Fibroblast of lung (primary cell): Measurements from ENCODE around the gene TRIM74.
"Not testable (repeated sequence)": the region's sequence is repeated elsewhere in the genome, so short reads cannot be mapped to it uniquely, and the experiment has no call there.

Experiments
- EZH2 ChIP-seq: IDR thresholded peaks from 2 replicates; pipeline ENCODE4 v1.5.1; 2012; ENCODE audit warnings: low read length, control low read depth, mild to moderate bottlenecking; ENCODE audit errors: missing control alignments
- TF ChIP-seq, protein P1 (sequence below), 2 donors: IDR thresholded peaks in 1 of 2; conservative IDR thresholded peaks in 1 of 2; 1 replicate in 1 of 2; 2 replicates in 1 of 2; pipeline ENCODE4 v1.5.1; 2011 to 2012; ENCODE audit warnings: low read length in 2 of 2, control low read depth in 1 of 2, inconsistent platforms in 1 of 2, low read depth in 1 of 2, mild to moderate bottlenecking in 1 of 2

DNA sequence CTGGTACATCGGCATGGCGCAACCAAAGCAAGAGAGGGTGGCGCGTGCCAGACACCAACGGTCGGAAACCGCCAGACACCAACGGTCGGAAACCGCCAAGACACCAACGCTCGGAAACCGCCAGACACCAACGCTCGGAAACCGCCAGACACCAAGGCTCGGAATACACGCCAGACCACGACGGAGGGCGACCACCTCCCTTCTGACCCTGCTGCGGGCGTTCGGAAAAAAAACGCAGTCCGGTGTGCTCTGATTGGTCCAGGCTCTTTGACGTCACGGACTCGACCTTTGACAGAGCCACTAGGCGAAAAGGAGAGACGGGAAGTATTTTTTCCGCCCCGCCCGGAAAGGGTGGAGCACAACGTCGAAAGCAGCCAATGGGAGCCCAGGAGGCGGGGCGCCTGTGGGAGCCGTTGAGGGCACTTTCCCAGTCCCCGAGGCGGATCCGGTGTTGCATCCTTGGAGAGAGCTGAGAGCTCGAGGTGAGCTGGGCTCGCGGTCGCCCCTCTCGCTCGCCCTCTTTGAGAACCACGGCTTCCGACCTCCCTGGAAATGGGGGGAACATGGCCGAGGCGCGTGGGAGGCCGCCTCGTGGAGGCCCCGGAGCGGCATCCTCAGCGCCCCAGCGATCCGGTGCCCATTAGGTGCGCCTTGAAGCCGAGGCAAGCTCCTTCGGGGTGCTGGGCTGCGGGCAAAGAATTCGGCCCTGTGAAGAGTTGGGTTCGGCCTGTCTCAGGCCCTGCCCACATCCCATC, 36.6 kb upstream of the TRIM74 start:
- TF ChIP-seq, protein P1, sequence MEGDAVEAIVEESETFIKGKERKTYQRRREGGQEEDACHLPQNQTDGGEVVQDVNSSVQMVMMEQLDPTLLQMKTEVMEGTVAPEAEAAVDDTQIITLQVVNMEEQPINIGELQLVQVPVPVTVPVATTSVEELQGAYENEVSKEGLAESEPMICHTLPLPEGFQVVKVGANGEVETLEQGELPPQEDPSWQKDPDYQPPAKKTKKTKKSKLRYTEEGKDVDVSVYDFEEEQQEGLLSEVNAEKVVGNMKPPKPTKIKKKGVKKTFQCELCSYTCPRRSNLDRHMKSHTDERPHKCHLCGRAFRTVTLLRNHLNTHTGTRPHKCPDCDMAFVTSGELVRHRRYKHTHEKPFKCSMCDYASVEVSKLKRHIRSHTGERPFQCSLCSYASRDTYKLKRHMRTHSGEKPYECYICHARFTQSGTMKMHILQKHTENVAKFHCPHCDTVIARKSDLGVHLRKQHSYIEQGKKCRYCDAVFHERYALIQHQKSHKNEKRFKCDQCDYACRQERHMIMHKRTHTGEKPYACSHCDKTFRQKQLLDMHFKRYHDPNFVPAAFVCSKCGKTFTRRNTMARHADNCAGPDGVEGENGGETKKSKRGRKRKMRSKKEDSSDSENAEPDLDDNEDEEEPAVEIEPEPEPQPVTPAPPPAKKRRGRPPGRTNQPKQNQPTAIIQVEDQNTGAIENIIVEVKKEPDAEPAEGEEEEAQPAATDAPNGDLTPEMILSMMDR (conservative IDR thresholded peaks at IDR 0.05 in 1 of 2, IDR thresholded peaks at IDR 0.05 in 1 of 2; ENCODE audit: low read depth in 1 of 2, low read length in 2 of 2): not testable (repeated sequence)
- TF ChIP-seq EZH2: not testable (repeated sequence)
